ENCODE results near the gene TBC1D22A. TPM values are rescaled to one million over a fixed set of nuclear protein-coding genes. Genes with fewer than 3 reads are reported as not detected.
"Not testable (repeated sequence)": the region's sequence is repeated elsewhere in the genome, so short reads cannot be mapped to it uniquely, and the experiment has no call there.

Gene TBC1D22A
- total RNA-seq, 4 donors from 2014 or later = 16.2 to 22.2 (median 17.8) TPM

- no peak for ATAC-seq
- no peaks in the 10 kb centered on the region for H3K9me3 ChIP-seq
- peaks cover 0 to 3% (median 0%) of the 10 kb centered on the region in 3 donors for H3K4me1 ChIP-seq
- H3K36me3 ChIP-seq = peaks cover 0 to 39% of the 10 kb centered on the region in 2 donors
- no peaks in the 10 kb centered on the region for H3K27me3 ChIP-seq
- TF ChIP-seq POLR2A (IDR thresholded peaks at IDR 0.05) (no peak), EP300 (IDR thresholded peaks at IDR 0.05) (no peak), CTCF (IDR thresholded peaks at IDR 0.05) (no peak), POLR2AphosphoS5 (IDR thresholded peaks at IDR 0.05) (no peak)
- WGBS, 2 donors (ENCODE audit: low coverage in 1 of 2) = no CpG with 5 or more reads among the region's 14 CpGs
- H3K27ac ChIP-seq = no peak overlapping the region
- no peak overlapping the region for H3K4me3 ChIP-seq
Measured at GRCh38 chr22:47168441-47168840, 406.0 kb downstream of the TBC1D22A start.

- no peak for ATAC-seq
- H3K27me3 ChIP-seq = no peaks in the 10 kb centered on the region
- H3K4me1 ChIP-seq = peaks cover 0 to under 1% (median 0%) of the 10 kb centered on the region in 3 donors
- no peaks in the 10 kb centered on the region for H3K9me3 ChIP-seq
- peaks cover 0 to 40% of the 10 kb centered on the region in 2 donors for H3K36me3 ChIP-seq
- H3K27ac ChIP-seq = no peak overlapping the region
- no peak overlapping the region for H3K4me3 ChIP-seq
- 85 to 100% methylated on average over 4 of the region's 25 CpGs for WGBS, 2 donors (ENCODE audit: low coverage in 1 of 2)
- no peak for TF ChIP-seq POLR2AphosphoS5 (IDR thresholded peaks at IDR 0.05)
- TF ChIP-seq EP300 (IDR thresholded peaks at IDR 0.05) = no peak
- TF ChIP-seq POLR2A (IDR thresholded peaks at IDR 0.05) = no peak
- TF ChIP-seq CTCF (IDR thresholded peaks at IDR 0.05) = peak in 1 of 4 experiments; percentile 20
Measured at GRCh38 chr22:47168900-47169800, 406.7 kb downstream of the TBC1D22A start.

GRCh38 chr22:47169801-47170140 lies 407.3 kb downstream of the TBC1D22A start:
- WGBS, 2 donors (ENCODE audit: low coverage in 1 of 2) = 83 to 90% methylated on average over 2 to 6 of the region's 9 CpGs
- H3K4me3 ChIP-seq = no peak overlapping the region
- H3K27ac ChIP-seq = no peak overlapping the region
- no peaks in the 10 kb centered on the region for H3K27me3 ChIP-seq
- no peaks in the 10 kb centered on the region for H3K9me3 ChIP-seq
- H3K4me1 ChIP-seq = no peaks in the 10 kb centered on the region
- peaks cover 0 to 46% of the 10 kb centered on the region in 2 donors for H3K36me3 ChIP-seq
- no peak for ATAC-seq
- no peak for TF ChIP-seq POLR2A (IDR thresholded peaks at IDR 0.05)
- TF ChIP-seq EP300 (IDR thresholded peaks at IDR 0.05) = no peak
- TF ChIP-seq POLR2AphosphoS5 (IDR thresholded peaks at IDR 0.05) = no peak
- TF ChIP-seq CTCF (IDR thresholded peaks at IDR 0.05) = no peak

GRCh38 chr22:47170511-47171440 lies 408.3 kb downstream of the TBC1D22A start:
- H3K27ac ChIP-seq, H3K27me3 ChIP-seq, H3K9me3 ChIP-seq, ATAC-seq, H3K4me3 ChIP-seq, H3K4me1 ChIP-seq: not testable (repeated sequence)
- peaks cover 0 to 56% of the 10 kb centered on the region in 2 donors for H3K36me3 ChIP-seq
- 68 to 85% methylated on average over 3 to 4 of the region's 21 CpGs for whole genome bisulfite sequencing, 2 donors (ENCODE audit: low coverage in 1 of 2)

- no peak overlapping the region for H3K4me3 ChIP-seq
- TF ChIP-seq EP300 (IDR thresholded peaks at IDR 0.05) (no peak), CTCF (IDR thresholded peaks at IDR 0.05) (no peak), POLR2A (IDR thresholded peaks at IDR 0.05) (no peak), POLR2AphosphoS5 (IDR thresholded peaks at IDR 0.05) (no peak)
- WGBS, 2 donors (ENCODE audit: low coverage in 1 of 2) = 83% methylated on average over 1 of the region's 20 CpGs; no CpG with 5 or more reads in 1 of the 2 donors
- H3K27ac ChIP-seq = no peak overlapping the region
- H3K36me3 ChIP-seq = peaks cover 0 to 60% of the 10 kb centered on the region in 2 donors
- H3K4me1 ChIP-seq = peaks cover 0 to 3% (median 0%) of the 10 kb centered on the region in 3 donors
- no peaks in the 10 kb centered on the region for H3K27me3 ChIP-seq
- ATAC-seq = no peak
- H3K9me3 ChIP-seq = no peaks in the 10 kb centered on the region
Measured at GRCh38 chr22:47171441-47172221, 409.2 kb downstream of the TBC1D22A start.

Measured in gastroesophageal sphincter (tissue), 4 donors.